SJSA1 (cell line): ENCODE data around the gene GPR176. TPM values are rescaled to one million over a fixed set of nuclear protein-coding genes. Genes with fewer than 3 reads are reported as not detected.

Experiments
- DNase-seq, 2 experiments: peaks; one replicate each; pipeline ENCODE4 v3.0.0-alpha.2; 2015 to 2020; ENCODE audit warnings: low spot score in 2 of 2, low read depth in 1 of 2
- H3K27ac ChIP-seq: fragments of 250-450 bp; sonication (Bioruptor Pico); 2 replicates; pipeline ENCODE4 v1.5.1; 2020; ENCODE audit warnings: mild to moderate bottlenecking, moderate library complexity
- H3K27me3 ChIP-seq: fragments of 250-450 bp; sonication (Bioruptor Pico); replicated peaks from 2 replicates; pipeline ENCODE4 v1.5.1; 2020; ENCODE audit warnings: mild to moderate bottlenecking, moderate library complexity
- H3K36me3 ChIP-seq: fragments of 250-450 bp; sonication (Bioruptor Pico); 2 replicates; pipeline ENCODE4 v1.5.1; 2020; ENCODE audit warnings: mild to moderate bottlenecking
- H3K4me1 ChIP-seq: fragments of 250-450 bp; sonication (Bioruptor Pico); replicated peaks from 2 replicates; pipeline ENCODE4 v1.6.1; 2021; ENCODE audit warnings: mild to moderate bottlenecking
- H3K4me3 ChIP-seq: fragments of 250-450 bp; sonication (Bioruptor Pico); 2 replicates; pipeline ENCODE4 v1.5.1; 2020; ENCODE audit warnings: mild to moderate bottlenecking
- H3K9me3 ChIP-seq: fragments of 250-450 bp; sonication (Bioruptor Pico); replicated peaks from 2 replicates; pipeline ENCODE4 v1.5.1; 2020; ENCODE audit warnings: mild to moderate bottlenecking
- total RNA-seq: library from RNA; depleted of rRNA; stranded (reverse); fragments of >200 nt; shearing (Covaris generic); gene quantifications from 2 replicates; pipeline ENCODE4 v1.2.3, GENCODE V29; 2014; rRNA removed

Gene GPR176
- total RNA-seq, 1 experiment from 2014 or later: 117 TPM

GRCh38 chr15:39756806-39757522 lies 163.1 kb downstream of the GPR176 start:
- peak in 1 of 2 experiments; percentile 44 for DNase-seq
- peaks cover 6% of the 10 kb centered on the region; the same call in 1 of the 2 replicates for H3K4me1 ChIP-seq
- H3K9me3 ChIP-seq: no peaks in the 10 kb centered on the region; the same call in 1 of the 2 replicates
- H3K4me3 ChIP-seq: no peak overlapping the region
- no peaks in the 10 kb centered on the region for H3K27me3 ChIP-seq
- H3K36me3 ChIP-seq: no peaks in the 10 kb centered on the region
- H3K27ac ChIP-seq: no peak overlapping the region

GRCh38 chr15:39752991-39753390 lies 167.1 kb downstream of the GPR176 start:
- H3K36me3 ChIP-seq: no peaks in the 10 kb centered on the region
- DNase-seq: no peak
- no peak overlapping the region for H3K4me3 ChIP-seq
- no peaks in the 10 kb centered on the region for H3K9me3 ChIP-seq
- no peaks in the 10 kb centered on the region for H3K4me1 ChIP-seq
- H3K27me3 ChIP-seq: no peaks in the 10 kb centered on the region
- H3K27ac ChIP-seq: no peak overlapping the region

- Histone ChIP-seq H3K36me3 (no peaks in the 10 kb centered on the region), H3K27me3 (no peaks in the 10 kb centered on the region), H3K27ac (no peak overlapping the region), H3K9me3 (no peaks in the 10 kb centered on the region), H3K4me3 (no peak overlapping the region), H3K4me1 (no peaks in the 10 kb centered on the region)
- no peak for DNase-seq
Observed at GRCh38 chr15:39752246-39752645, 167.8 kb downstream of the GPR176 start.

Other genes starting within 250 kb of the GPR176 start
- gene FSIP1, start 137.4 kb downstream of the GPR176 start, total RNA-seq: 0.79 and 3.9 TPM in 2 replicates
- 31.4 and 59.9 TPM in 2 replicates for gene EIF2AK4, start 13.8 kb upstream of the GPR176 start, total RNA-seq
- gene SRP14, start 118.9 kb upstream of the GPR176 start, total RNA-seq: 355 and 405 TPM in 2 replicates
- gene BMF, start 188.6 kb upstream of the GPR176 start, total RNA-seq: 3.2 and 6.2 TPM in 2 replicates
- gene BUB1B, start 240.8 kb upstream of the GPR176 start, total RNA-seq: 74.1 and 91.0 TPM in 2 replicates